GM12878 (cell line): Measurements from ENCODE around the gene TBC1D5.

ENCODE experiments used
- EZH2 ChIP-seq: IDR thresholded peaks from 2 replicates; pipeline ENCODE4 v1.6.1; 2012; ENCODE audit warnings: low read depth, mild to moderate bottlenecking, control low read depth, inconsistent platforms, low read length, borderline replicate concordance; ENCODE audit not compliant: control insufficient read depth
- FOXM1 ChIP-seq: IDR thresholded peaks from 2 replicates; pipeline ENCODE4 v1.6.1; 2012; ENCODE audit warnings: low read depth, mild to moderate bottlenecking, inconsistent platforms, low read length, moderate library complexity
- HDAC2 ChIP-seq: fragments of 200-600 bp; sonication (generic); IDR thresholded peaks from 2 replicates; pipeline ENCODE4 v1.6.1; 2017
- MYC ChIP-seq: IDR thresholded peaks from 2 replicates; pipeline ENCODE4 v1.6.1; 2011; ENCODE audit warnings: mild to moderate bottlenecking, low read length, moderate library complexity, inconsistent platforms; ENCODE audit not compliant: insufficient read depth, insufficient replicate concordance, insufficient read length, severe bottlenecking
- NFXL1 ChIP-seq: fragments of 450-650 bp; IDR thresholded peaks from 2 replicates; pipeline ENCODE4 v1.6.1; 2017; ENCODE audit warnings: antibody characterized with exemption, mild to moderate bottlenecking, borderline replicate concordance
- POLR2AphosphoS5 ChIP-seq: IDR thresholded peaks from 2 replicates; pipeline ENCODE4 v1.6.1; 2011; ENCODE audit warnings: mild to moderate bottlenecking, low read length, inconsistent platforms
- RBBP5 ChIP-seq: fragments of 200-600 bp; sonication (generic); conservative IDR thresholded peaks from 2 replicates; pipeline ENCODE4 v1.6.1; 2016
- SMC3 ChIP-seq: IDR thresholded peaks from 2 replicates; pipeline ENCODE4 v1.6.1; 2011; ENCODE audit warnings: low read length, improper control_type of control experiment, borderline replicate concordance
- SREBF2 ChIP-seq: IDR thresholded peaks from 2 replicates; pipeline ENCODE4 v1.6.1; 2012; ENCODE audit warnings: mild to moderate bottlenecking, low read length
- SUZ12 ChIP-seq: fragments of 200-600 bp; sonication (generic); IDR thresholded peaks from one replicate; pipeline ENCODE4 v1.6.1; 2018; ENCODE audit warnings: antibody characterized with exemption, mild to moderate bottlenecking; ENCODE audit not compliant: unreplicated experiment
- ZBED1 ChIP-seq: IDR thresholded peaks from 2 replicates; pipeline ENCODE4 v1.6.1; 2016; ENCODE audit warnings: borderline replicate concordance
- ZNF274 ChIP-seq: IDR thresholded peaks from one replicate; pipeline ENCODE4 v1.8.0; 2011; ENCODE audit not compliant: insufficient read length, insufficient read depth
- TF ChIP-seq, protein P1 (sequence below): IDR thresholded peaks from 2 replicates; pipeline ENCODE4 v1.6.1; 2012; ENCODE audit warnings: mild to moderate bottlenecking, low read depth, low read length
- TF ChIP-seq, protein P2 (sequence below), 3 experiments: IDR thresholded peaks in 2 of 3; conservative IDR thresholded peaks in 1 of 3; 2 replicates each; pipeline ENCODE4 v1.5.1; 2011; ENCODE audit warnings: low read depth in 3 of 3, low read length in 3 of 3, mild to moderate bottlenecking in 3 of 3, control low read depth in 2 of 3, moderate library complexity in 2 of 3, inconsistent platforms in 1 of 3, mixed read lengths in 1 of 3; ENCODE audit not compliant: control insufficient read depth in 2 of 3, insufficient read depth in 1 of 3; ENCODE audit errors: extremely low read depth in 1 of 3

DNA sequence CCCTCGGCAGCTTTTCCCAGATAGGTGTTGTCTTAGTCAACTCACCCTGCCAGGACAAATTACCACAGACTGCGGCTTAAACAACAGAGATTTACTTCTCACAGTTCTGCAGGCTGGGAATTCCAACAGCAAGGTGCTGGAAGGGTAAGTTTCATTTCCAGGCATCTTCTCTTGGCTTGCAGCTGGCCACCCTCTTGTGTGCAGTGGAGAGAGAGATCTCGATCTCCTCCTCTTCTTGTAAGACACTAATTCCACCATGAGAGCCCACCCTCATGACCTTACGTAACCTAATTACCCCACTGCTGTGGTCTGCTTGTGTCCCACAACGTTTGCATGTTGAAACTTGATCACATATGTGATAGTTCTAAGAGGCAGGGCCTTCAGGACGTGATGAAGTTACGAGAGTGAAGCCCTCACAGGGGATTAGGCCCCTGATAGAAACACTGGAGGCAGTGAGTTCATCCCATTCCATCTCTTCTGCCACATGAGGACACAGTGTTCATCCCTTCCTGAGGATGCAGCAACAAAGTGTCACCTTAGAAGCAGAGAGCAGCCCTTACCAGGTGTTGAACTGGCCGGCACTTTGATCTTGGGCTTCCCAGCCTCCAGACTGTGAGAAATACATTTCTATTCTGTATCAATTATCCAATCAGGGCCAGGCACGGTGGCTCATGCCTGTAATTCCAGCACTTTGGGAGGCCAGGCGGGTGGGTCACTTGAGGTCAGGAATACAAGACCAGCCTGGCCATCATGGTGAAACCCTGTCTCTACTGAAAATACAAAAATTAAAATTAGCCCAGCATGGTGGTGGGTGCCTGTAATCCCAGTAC lies 609.9 kb downstream of the TBC1D5 start:
- TF ChIP-seq ZBED1 (no peak), ZNF274 (no peak), FOXM1 (no peak), SREBF2 (no peak), SMC3 (no peak), HDAC2 (no peak), POLR2AphosphoS5 (no peak), SUZ12 (no peak), MYC (no peak), RBBP5 (no peak), EZH2 (no peak), NFXL1 (no peak)
- TF ChIP-seq, protein P1, sequence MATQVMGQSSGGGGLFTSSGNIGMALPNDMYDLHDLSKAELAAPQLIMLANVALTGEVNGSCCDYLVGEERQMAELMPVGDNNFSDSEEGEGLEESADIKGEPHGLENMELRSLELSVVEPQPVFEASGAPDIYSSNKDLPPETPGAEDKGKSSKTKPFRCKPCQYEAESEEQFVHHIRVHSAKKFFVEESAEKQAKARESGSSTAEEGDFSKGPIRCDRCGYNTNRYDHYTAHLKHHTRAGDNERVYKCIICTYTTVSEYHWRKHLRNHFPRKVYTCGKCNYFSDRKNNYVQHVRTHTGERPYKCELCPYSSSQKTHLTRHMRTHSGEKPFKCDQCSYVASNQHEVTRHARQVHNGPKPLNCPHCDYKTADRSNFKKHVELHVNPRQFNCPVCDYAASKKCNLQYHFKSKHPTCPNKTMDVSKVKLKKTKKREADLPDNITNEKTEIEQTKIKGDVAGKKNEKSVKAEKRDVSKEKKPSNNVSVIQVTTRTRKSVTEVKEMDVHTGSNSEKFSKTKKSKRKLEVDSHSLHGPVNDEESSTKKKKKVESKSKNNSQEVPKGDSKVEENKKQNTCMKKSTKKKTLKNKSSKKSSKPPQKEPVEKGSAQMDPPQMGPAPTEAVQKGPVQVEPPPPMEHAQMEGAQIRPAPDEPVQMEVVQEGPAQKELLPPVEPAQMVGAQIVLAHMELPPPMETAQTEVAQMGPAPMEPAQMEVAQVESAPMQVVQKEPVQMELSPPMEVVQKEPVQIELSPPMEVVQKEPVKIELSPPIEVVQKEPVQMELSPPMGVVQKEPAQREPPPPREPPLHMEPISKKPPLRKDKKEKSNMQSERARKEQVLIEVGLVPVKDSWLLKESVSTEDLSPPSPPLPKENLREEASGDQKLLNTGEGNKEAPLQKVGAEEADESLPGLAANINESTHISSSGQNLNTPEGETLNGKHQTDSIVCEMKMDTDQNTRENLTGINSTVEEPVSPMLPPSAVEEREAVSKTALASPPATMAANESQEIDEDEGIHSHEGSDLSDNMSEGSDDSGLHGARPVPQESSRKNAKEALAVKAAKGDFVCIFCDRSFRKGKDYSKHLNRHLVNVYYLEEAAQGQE, result no peak
- TF ChIP-seq, protein P2, sequence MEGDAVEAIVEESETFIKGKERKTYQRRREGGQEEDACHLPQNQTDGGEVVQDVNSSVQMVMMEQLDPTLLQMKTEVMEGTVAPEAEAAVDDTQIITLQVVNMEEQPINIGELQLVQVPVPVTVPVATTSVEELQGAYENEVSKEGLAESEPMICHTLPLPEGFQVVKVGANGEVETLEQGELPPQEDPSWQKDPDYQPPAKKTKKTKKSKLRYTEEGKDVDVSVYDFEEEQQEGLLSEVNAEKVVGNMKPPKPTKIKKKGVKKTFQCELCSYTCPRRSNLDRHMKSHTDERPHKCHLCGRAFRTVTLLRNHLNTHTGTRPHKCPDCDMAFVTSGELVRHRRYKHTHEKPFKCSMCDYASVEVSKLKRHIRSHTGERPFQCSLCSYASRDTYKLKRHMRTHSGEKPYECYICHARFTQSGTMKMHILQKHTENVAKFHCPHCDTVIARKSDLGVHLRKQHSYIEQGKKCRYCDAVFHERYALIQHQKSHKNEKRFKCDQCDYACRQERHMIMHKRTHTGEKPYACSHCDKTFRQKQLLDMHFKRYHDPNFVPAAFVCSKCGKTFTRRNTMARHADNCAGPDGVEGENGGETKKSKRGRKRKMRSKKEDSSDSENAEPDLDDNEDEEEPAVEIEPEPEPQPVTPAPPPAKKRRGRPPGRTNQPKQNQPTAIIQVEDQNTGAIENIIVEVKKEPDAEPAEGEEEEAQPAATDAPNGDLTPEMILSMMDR (IDR thresholded peaks at IDR 0.05 in 2 of 3, conservative IDR thresholded peaks at IDR 0.05 in 1 of 3; ENCODE audit: control insufficient read depth in 2 of 3, extremely low read depth in 1 of 3, insufficient read depth in 1 of 3, low read depth in 3 of 3, low read length in 3 of 3), result no peak
